GM08714 (cell line): Measurements from ENCODE around the gene SORCS2.

Source experiments
- H3K4me3 ChIP-seq: fragments of 200-500 bp; sonication (Bioruptor generic); 2 replicates; pipeline ENCODE4 v1.5.1; 2014; ENCODE audit warnings: mild to moderate bottlenecking, low read length, inconsistent platforms
- ZNF274 ChIP-seq: IDR thresholded peaks from 2 replicates; pipeline ENCODE4 v1.6.1; 2012; ENCODE audit warnings: mild to moderate bottlenecking, low read depth, low read length

The SORCS2 gene

DNA sequence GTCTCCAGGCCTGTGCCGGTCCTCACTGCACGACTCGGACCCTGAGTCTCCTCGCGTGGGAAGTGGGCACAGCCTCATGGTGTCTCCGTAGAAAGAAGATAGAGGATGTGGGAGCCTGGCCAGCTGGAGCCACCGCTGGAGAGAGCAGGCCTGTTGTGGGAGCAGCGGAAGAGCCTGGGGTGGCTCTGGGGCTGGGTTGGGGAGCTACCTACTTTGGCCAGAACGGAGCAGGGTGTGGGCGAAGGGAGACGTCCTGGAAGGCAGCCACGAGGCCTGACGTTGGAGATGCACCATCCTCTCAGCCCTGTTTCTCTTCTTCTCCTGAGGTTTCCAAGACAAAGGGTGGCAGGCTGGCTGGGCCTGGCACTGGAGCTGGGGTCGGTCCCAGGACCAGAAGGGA, 93.8 kb downstream of the SORCS2 start:
- no peak for TF ChIP-seq ZNF274
- no peak overlapping the region for H3K4me3 ChIP-seq

DNA sequence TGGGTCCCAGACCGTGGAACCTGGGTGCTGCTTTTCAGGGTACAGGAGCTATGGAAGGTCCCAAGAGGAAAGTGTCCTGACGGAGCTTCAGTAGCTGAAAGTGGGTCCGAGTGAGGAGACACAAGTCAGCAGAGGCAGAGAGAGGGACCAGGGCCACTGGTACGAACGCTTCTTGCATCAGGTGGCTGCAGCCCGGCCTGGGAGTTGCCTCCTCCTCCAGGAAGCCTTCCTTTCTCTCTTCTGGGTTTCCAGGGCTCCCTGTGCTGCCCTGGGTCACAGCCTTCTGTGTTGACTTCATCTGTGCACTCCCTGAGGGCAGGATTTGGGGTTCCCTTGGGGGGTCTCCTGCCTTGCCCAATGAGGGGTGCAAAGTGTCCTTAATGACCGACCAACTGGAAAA, 94.5 kb downstream of the SORCS2 start:
- no peak overlapping the region for H3K4me3 ChIP-seq
- TF ChIP-seq ZNF274, result no peak

DNA sequence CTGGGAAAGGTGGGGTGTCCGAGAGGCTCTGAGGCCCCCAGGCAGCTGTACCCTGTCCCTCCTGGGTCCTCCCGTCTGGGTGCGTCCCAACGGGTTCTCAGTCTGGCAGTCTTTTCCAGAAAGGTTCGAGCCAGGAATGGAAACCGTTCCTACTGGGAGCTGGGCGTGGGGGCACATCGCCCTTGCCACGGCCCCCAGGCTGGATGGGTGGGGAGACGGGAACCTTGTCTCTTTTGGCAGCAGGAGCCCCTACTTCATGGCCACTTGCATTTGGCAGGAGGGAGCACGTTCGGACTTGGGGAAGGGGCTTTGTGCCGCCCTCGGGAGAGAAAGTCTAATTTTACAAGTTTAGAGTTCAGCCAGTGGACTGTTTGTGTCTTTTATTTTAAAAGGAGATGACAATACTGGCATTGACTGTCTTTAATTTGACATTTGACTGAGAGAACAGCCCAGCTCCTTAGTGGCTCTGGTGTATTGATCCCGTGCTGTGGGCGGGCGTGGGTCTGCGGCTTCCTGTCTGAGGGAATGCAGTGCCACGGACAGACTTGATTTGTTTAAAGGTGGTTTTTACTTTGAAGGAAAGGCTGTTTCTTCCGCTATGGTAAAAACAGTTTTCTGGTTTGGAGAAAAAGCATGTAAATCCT, 95.1 kb downstream of the SORCS2 start:
- no peak for TF ChIP-seq ZNF274
- H3K4me3 ChIP-seq, result no peak overlapping the region

DNA sequence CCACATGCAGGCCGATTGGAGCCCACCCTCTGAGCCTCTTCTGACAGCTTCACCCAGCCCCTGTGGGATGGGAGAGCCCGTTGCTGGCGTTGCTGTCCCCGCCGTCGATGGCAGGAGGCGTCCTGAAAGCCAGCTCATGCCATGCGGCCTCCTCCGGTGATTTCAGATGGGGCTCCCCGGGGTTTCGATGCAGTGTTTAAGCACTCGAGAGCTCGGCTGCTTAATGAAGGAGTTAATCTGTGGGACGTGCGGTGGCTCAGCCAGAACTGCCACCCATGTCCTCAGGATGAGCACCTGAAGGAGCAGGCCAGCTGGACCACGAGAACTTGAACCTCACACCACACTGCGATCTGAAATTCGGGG, 95.6 kb downstream of the SORCS2 start:
- TF ChIP-seq ZNF274, result no peak
- no peak overlapping the region for H3K4me3 ChIP-seq

DNA sequence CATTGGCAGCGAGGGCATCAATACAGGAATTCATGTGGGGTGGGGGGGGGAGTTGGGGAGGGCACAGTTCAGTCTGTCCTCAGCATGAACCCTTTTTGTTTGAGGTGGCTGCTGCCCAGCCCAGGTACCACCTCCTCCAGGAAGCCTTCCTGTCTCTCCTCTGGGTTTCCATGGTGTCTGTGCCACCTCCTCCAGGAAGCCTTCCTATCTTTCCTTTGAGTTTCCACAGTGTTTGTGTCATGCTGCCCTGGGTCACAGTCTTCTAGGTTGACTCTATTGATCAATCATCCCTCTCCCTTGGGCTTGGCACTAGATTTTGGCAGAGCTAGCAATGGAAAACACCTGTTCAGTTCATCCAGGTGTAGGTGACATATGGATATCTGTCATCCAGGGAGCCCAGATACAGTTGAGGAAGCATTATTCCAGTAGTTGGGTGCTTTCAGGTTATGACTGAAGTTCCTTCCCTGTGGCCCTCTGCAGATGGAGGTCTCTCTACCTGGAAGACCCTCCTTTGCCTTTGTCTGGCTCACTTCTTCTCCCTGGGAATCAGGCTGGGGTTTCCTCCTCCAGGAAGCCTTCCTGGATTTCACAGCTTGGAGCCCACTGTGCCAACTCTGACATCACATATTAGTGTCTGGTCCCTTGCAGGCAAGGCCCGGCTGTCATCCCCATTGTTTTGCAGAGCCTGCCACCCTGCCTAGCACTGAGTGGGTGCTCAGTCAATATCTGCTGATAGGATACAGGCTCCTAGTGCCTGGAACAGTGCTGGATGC, 96.6 kb downstream of the SORCS2 start:
- TF ChIP-seq ZNF274, result no peak
- no peak overlapping the region for H3K4me3 ChIP-seq

DNA sequence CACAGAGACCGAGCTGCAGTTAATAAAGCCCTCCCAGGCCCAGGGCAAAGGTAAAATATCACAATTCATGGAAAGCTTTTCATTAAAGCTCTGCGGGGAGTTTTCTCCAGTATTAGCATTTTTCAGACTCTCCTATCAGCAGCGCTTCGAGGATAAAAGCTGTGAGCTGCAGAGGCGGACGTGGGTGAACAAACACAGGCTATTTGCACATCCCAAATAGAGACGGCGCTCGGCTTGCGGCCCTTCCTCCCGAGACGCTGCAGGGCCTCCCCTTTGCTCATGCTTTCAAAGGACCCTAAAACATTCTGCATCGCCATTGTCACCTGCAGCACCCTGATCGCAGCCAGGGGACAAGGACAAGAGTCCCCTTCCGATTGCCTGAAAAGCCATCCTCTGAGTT, 97.3 kb downstream of the SORCS2 start:
- no peak for TF ChIP-seq ZNF274
- no peak overlapping the region for H3K4me3 ChIP-seq

DNA sequence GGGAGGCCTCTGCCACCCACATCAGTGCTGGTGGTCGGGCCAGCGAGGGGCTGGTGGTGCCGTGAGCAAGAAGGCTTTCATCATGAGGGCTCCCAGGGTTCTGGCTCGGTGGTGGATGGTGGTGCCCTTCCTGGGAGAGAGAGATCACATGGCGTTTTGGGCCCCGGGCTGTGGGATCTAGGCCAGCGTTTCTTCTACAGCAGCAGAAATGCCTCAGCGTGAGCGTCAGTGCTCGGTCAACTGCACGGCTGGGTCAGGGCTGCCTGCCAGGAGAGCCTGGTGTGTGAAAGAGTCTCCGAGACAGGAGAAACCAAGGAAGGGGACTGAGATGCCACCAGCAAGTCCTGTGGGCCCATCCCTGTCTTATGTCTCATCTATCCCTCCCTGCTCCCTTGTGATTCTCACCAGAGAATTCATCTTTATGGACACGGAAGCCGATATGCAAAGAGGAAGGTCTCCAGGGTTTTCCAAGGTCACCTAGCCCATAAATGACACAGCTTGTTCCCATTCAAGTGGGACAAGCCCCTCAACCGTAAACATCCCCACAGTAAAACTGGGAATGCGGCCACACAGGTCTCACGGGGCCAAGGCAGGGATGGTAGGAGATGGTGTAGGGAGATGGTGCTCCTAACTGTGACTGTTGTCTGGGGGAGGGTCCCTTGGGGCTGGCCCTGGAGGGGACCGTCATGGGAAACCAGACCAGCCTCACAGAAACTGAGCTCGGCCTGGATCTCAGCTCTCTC, 99.2 kb downstream of the SORCS2 start:
- no peak for TF ChIP-seq ZNF274
- H3K4me3 ChIP-seq, result no peak overlapping the region

DNA sequence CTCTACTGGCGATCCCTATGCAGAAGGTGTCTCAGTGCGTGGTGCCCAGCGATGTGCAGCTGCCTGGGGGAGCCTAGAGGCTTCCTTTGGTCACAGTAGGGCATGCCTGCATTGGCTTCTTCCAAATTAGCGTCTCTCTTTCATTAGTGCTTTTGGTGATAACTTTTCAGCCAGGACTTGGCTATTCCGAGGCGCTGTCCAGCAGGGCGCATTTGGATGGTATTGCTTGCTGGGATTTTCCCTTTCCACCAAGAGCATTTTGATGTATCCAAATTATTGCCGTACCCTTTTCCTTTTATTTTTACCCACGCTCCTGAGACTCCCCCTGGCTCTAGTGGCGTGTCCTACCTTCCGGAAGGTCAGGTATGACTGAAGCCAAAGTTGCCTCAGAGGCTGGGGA, 101.4 kb downstream of the SORCS2 start:
- H3K4me3 ChIP-seq, result no peak overlapping the region
- TF ChIP-seq ZNF274, result no peak

DNA sequence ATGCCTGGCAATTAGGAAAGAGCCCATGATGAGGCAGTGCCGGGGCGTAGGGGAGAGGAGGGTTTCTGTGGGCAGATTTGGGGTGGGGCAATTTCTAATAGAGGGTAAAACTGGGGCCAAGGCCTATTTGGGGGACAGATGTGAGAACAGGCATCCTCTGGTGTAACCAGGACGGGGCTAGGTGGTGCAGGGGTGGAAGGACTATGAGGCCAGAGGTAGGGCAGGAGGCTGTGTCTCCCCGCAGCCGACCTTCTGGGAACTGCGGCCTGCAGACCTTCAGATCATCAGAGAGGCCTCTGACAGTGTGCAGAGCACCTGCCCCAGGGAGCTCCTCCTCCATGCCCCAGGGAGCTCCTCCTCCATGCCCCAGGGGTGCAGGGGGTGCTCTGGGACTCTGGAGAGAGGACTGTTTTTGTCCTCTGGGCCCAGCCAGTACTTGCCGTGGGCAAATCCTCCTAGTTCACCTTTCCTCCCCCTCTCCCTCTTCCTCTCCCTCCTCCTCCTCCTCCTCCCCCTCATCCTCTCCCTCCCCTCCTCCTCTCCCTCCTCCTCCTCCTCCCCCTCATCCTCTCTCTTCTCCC, 101.9 kb downstream of the SORCS2 start:
- no peak overlapping the region for H3K4me3 ChIP-seq
- no peak for TF ChIP-seq ZNF274

DNA sequence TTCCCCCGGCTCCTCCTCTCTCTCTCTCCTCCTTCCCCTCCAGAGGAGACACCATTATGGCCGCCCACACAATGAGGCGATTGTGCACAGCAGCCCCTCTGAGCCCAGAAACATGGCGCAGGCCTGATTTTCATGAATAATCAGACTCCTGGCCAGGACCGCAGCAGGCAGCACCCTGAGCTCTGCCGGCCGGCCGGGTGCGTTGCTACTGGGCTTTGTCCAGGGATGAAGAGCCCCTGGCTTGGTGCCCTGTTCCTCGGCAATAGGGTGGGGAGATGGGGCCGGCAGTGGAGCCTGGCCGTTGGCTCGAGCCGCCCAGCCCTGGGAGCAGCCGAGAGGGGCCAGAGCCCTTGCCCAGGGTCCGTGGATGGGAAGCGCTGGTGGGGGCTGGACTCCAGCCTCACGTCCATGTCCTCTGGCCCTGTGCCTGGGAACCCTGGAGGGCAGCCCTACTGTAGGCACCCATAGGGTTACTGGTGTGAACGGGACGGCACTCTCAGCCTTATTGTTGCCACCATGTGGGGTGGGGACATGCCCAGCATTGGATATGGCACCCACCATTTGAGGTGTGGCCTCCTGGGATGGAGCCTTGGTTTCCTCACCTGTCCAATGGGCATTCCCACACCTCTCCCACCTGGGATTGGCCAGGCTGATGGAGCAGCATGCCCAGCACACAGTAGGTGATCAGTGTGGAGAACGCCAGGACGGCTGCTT, 103.0 kb downstream of the SORCS2 start:
- no peak for TF ChIP-seq ZNF274
- no peak overlapping the region for H3K4me3 ChIP-seq

DNA sequence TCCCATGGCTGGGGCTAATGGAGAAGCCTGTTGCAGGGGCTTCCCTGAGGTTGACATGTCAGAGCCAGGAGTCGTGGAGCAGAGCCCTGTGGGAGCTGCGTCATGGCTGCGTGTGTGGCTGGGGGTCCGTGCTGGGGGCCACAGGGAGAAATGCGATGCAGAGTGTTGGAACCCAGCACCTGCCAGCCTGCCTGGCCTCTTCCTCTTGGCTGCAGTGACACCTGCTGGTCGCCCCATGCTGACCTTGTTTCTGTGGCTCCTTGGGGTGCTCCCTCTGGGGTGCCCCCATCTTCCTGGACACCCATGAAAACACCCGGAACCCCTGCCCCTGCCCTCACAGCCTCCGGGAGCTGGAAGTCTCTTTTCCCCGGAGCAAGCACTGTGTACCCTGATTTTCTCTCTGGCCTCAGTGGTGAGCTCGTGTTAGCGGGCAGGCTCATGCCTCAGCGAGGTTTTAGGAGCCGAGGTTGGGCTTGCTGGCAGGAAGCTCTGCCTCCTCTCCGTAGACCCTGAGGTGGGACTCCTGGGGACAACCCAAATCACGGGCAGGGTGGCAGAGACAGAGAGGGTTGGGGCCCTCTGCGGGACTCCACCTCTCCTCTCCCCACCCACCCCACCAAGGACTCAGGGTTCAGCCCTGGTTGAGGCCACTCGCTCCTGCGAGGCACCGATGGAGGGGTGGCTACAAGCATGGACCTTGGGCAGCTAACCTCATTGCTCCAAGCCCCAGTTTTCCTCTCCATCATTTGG, 103.7 kb downstream of the SORCS2 start:
- no peak overlapping the region for H3K4me3 ChIP-seq
- TF ChIP-seq ZNF274, result no peak

DNA sequence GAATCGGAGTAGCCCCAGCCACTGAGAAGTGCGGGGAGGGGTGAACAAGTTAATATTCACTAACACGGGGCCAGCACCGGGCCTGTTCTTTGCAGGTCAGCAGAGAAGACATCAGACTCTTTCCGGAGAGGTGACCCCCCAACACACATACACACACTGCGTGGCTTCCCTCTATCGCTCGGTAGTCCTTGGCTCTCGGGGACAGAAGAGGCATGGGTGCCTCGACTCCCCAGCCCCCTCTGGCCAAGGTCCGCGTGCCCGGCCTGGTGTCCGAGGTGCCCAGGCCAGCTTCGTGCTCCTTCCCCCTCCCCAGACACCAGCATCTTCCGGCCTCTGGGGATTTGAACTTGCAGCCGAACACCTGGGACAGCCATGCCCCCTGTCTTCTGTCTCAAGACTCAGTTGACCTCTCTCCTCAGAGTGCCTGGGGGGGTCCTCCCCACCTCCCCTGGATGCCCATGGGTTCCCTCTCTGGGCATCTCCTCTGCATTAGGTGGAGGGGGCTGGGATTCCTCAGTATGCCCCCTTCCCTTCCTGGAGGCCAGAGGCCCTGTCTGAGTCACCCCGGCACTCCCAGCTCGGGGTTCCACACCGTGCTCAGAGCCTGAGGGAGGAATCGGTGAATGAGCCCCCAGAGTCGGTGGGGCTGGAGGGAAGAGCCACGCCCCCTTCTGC, 104.5 kb downstream of the SORCS2 start:
- H3K4me3 ChIP-seq, result no peak overlapping the region

DNA sequence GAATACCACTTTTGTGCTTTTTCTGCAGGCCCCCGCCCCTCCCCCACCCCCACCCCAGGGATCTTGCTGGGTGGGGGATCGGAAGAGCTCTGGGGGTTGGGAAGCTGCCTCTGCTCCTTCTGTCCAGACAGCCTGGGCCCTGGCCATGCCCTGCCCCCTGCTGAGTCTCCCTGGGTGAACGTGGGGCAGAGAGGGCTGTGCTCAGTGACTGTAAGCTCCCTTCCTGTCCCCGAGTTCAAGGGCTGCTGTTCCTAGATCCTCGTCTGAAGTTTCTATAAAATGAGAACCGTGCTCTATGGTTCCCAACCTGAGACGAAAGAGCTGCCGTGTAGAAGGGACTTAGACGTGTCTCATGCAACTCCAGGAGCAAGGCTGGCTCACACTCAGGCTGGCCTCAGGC, 105.0 kb downstream of the SORCS2 start:
- no peak for TF ChIP-seq ZNF274
- no peak overlapping the region for H3K4me3 ChIP-seq

More for the DNA sequence above, 104.5 kb downstream of the SORCS2 start:
- TF ChIP-seq ZNF274, result no peak
